SK-N-SH (cell line): ENCODE measurements around the gene SAMD9. TPM values are rescaled to one million over a fixed set of nuclear protein-coding genes. Genes with fewer than 3 reads are reported as not detected.
A peak's percentile ranks its signal among the peaks of the same experiment; 100 is the strongest.

Source experiments
- CTCF ChIA-PET: fragments of 300-600, 350-600 bp; formaldehyde crosslinking; extraction: SDS; loops from one replicate; lab custom pipeline; 2021; lab: Yijun Ruan, JAX
- POLR2A ChIA-PET: fragments of 350-600 bp; sonication (Branson Sonifier 250); formaldehyde crosslinking; extraction: SDS; loops from one replicate; lab custom pipeline; 2020; ENCODE audit warnings: antibody characterized with exemption, inconsistent platforms; lab: Yijun Ruan, JAX
- DNase-seq: peaks from one replicate; pipeline ENCODE4 v3.0.0; 2012
- H2AFZ ChIP-seq: fragments of 200-600 bp; sonication (generic); 2 replicates; pipeline ENCODE4 v1.8.1; 2016; ENCODE audit warnings: antibody characterized with exemption, mild to moderate bottlenecking, low read depth
- H3F3A ChIP-seq: fragments of 200-600 bp; sonication (generic); replicated peaks from 2 replicates; pipeline ENCODE3; 2016; ENCODE audit warnings: antibody characterized with exemption, mild to moderate bottlenecking; ENCODE audit not compliant: insufficient read depth
- H3K27ac ChIP-seq, 2 experiments: fragments of 200-500 bp in 1 of 2; fragments of 200-600 bp in 1 of 2; sonication (Bioruptor generic) in 1 of 2; sonication (generic), shearing (Covaris generic) in 1 of 2; 2 replicates each; pipeline versions ENCODE4 v1.5.1 to v1.6.1; 2014 to 2016; ENCODE audit warnings: low read depth in 2 of 2, inconsistent platforms in 1 of 2, low read length in 1 of 2, mild to moderate bottlenecking in 1 of 2, mixed read lengths in 1 of 2
- H3K27me3 ChIP-seq: fragments of 200-600 bp; sonication (generic), shearing (Covaris generic); 2 replicates; pipeline ENCODE4 v1.6.1; 2016; ENCODE audit warnings: mixed run types; ENCODE audit not compliant: insufficient read depth
- H3K36me3 ChIP-seq, 2 experiments: fragments of 200-500 bp in 1 of 2; fragments of 200-600 bp in 1 of 2; sonication (Bioruptor generic) in 1 of 2; sonication (generic) in 1 of 2; replicated peaks in 1 of 2; 2 replicates each; pipeline versions ENCODE3 to v1.5.1; 2014 to 2016; ENCODE audit warnings: low read length in 1 of 2, mild to moderate bottlenecking in 1 of 2; ENCODE audit not compliant: insufficient read depth in 2 of 2, control insufficient read depth in 1 of 2
- H3K4me1 ChIP-seq, 2 experiments: fragments of 200-500 bp in 1 of 2; fragments of 200-600 bp in 1 of 2; sonication (Bioruptor generic) in 1 of 2; sonication (generic), shearing (Covaris generic) in 1 of 2; 2 replicates each; pipeline versions ENCODE4 v1.5.1 to v1.6.1; 2014 to 2016; ENCODE audit warnings: low read depth in 1 of 2, low read length in 1 of 2, mixed run types in 1 of 2; ENCODE audit not compliant: insufficient read depth in 2 of 2, control insufficient read depth in 1 of 2
- H3K4me2 ChIP-seq: fragments of 200-600 bp; sonication (generic), shearing (Covaris generic); 2 replicates; pipeline ENCODE4 v1.6.1; 2017; ENCODE audit warnings: mixed run types
- H3K4me3 ChIP-seq, 2 experiments: fragments of 200-500 bp in 1 of 2; fragments of 200-600 bp in 1 of 2; sonication (Bioruptor generic) in 1 of 2; sonication (generic), shearing (Covaris generic) in 1 of 2; 2 replicates each; pipeline versions ENCODE4 v1.5.1 to v1.8.1; 2014 to 2016; ENCODE audit warnings: low read depth in 2 of 2, inconsistent platforms in 1 of 2, low read length in 1 of 2, mild to moderate bottlenecking in 1 of 2, mixed read lengths in 1 of 2, moderate library complexity in 1 of 2
- H3K79me2 ChIP-seq: fragments of 200-600 bp; sonication (generic); 2 replicates; pipeline ENCODE4 v1.8.1; 2017; ENCODE audit warnings: mild to moderate bottlenecking; ENCODE audit not compliant: insufficient read depth
- H3K9ac ChIP-seq: fragments of 200-600 bp; sonication (generic); 2 replicates; pipeline ENCODE4 v1.6.1; 2017; ENCODE audit warnings: mixed run types
- H3K9me2 ChIP-seq: fragments of 200-600 bp; sonication (generic); 2 replicates; pipeline ENCODE4 v1.6.1; 2017; ENCODE audit warnings: mixed run types
- H3K9me3 ChIP-seq: fragments of 200-600 bp; sonication (generic); 2 replicates; pipeline ENCODE4 v1.6.1; 2017; ENCODE audit warnings: mixed run types, mild to moderate bottlenecking, moderate library complexity
- H4K20me1 ChIP-seq: fragments of 200-600 bp; sonication (generic); 2 replicates; pipeline ENCODE4 v1.6.1; 2017; ENCODE audit warnings: mild to moderate bottlenecking, mixed run types; ENCODE audit not compliant: insufficient read depth
- CTCF ChIP-seq: fragments of 200-600 bp; sonication (generic); IDR thresholded peaks from 2 replicates; pipeline ENCODE4 v1.6.1; 2017; ENCODE audit warnings: antibody characterized with exemption, mild to moderate bottlenecking, moderate library complexity
- EP300 ChIP-seq, 2 experiments: IDR thresholded peaks; 2 replicates each; pipeline versions ENCODE4 v1.4.0 to v1.6.1; 2012; ENCODE audit warnings: borderline replicate concordance in 1 of 2, low read depth in 1 of 2, low read length in 1 of 2
- EZH2phosphoT487 ChIP-seq: fragments of 200-600 bp; sonication (generic); IDR thresholded peaks from 2 replicates; pipeline ENCODE4 v1.6.1; 2017; ENCODE audit warnings: low read depth, mixed run types, mild to moderate bottlenecking, antibody characterized with exemption, moderate library complexity, borderline replicate concordance
- FOXJ3 ChIP-seq: sonication (generic); formaldehyde crosslinking; IDR thresholded peaks from 2 replicates; pipeline ENCODE4 v1.5.1; 2020; ENCODE audit warnings: mild to moderate bottlenecking, missing genetic modification reagents
- FOXM1 ChIP-seq: IDR thresholded peaks from 2 replicates; pipeline ENCODE4 v1.4.0; 2012; ENCODE audit warnings: low read depth, mild to moderate bottlenecking
- GABPA ChIP-seq: IDR thresholded peaks from 2 replicates; pipeline ENCODE4 v1.4.0; 2012; ENCODE audit warnings: low read depth, mild to moderate bottlenecking
- GATA2 ChIP-seq: sonication (generic); formaldehyde crosslinking; IDR thresholded peaks from 2 replicates; pipeline ENCODE4 v1.5.0; 2020; ENCODE audit warnings: mild to moderate bottlenecking, missing genetic modification reagents
- JUND ChIP-seq: IDR thresholded peaks from 2 replicates; pipeline ENCODE4 v1.4.0; 2012
- MEF2A ChIP-seq: IDR thresholded peaks from 2 replicates; pipeline ENCODE4 v1.4.0; 2012; ENCODE audit warnings: low read depth, borderline replicate concordance
- MXI1 ChIP-seq: IDR thresholded peaks from 2 replicates; pipeline ENCODE4 v1.6.1; 2012; ENCODE audit warnings: mild to moderate bottlenecking, low read depth, low read length, improper control_type of control experiment
- NFIC ChIP-seq: IDR thresholded peaks from 2 replicates; pipeline ENCODE4 v1.4.0; 2012; ENCODE audit warnings: borderline replicate concordance
- NRF1 ChIP-seq: IDR thresholded peaks from 2 replicates; pipeline ENCODE4 v1.6.1; 2012; ENCODE audit warnings: low read depth, mild to moderate bottlenecking, low read length
- RFX5 ChIP-seq: IDR thresholded peaks from 2 replicates; pipeline ENCODE4 v1.6.1; 2012; ENCODE audit warnings: mild to moderate bottlenecking, improper control_type of control experiment, low read length
- RXRA ChIP-seq: IDR thresholded peaks from 2 replicates; pipeline ENCODE4 v1.4.0; 2012; ENCODE audit warnings: low read depth, mild to moderate bottlenecking, borderline replicate concordance
- TAF1 ChIP-seq: IDR thresholded peaks from 2 replicates; pipeline ENCODE4 v1.6.1; 2012; ENCODE audit warnings: low read depth, mild to moderate bottlenecking, low read length, moderate library complexity, borderline replicate concordance
- TCF12 ChIP-seq: IDR thresholded peaks from 2 replicates; pipeline ENCODE4 v1.4.0; 2012
- TEAD4 ChIP-seq: IDR thresholded peaks from 2 replicates; pipeline ENCODE4 v1.4.0; 2012; ENCODE audit warnings: mild to moderate bottlenecking, borderline replicate concordance; ENCODE audit not compliant: insufficient read depth
- YY1 ChIP-seq: IDR thresholded peaks from 2 replicates; pipeline ENCODE4 v1.4.0; 2012; ENCODE audit warnings: low read depth, mild to moderate bottlenecking
- WGBS: methylation state at CpG from one replicate; pipeline ENCODE4 v1.1.6; 2017; ENCODE audit warnings: low lambda C conversion rate; 5-methylcytosine and 5-hydroxymethylcytosine counted together
- polyA plus RNA-seq, 3 experiments: library from polyadenylated mRNA; depleted of rRNA; stranded (reverse); fragments of >200 nt; gene quantifications; 2 replicates each; pipeline ENCODE4 v1.2.3, GENCODE V29; 2012
- TF ChIP-seq, protein P1 (sequence below): IDR thresholded peaks from 2 replicates; pipeline ENCODE4 v1.4.0; 2012; ENCODE audit warnings: low read depth
- TF ChIP-seq, protein P2 (sequence below): IDR thresholded peaks from 2 replicates; pipeline ENCODE4; 2012
- TF ChIP-seq, protein P3 (sequence below): IDR thresholded peaks from 2 replicates; pipeline ENCODE4 v1.4.0; 2012; ENCODE audit warnings: low read depth, borderline replicate concordance

Gene SAMD9
- polyA plus RNA-seq, 1 of the 3 experiments (the other 2 are of a cell fraction), result 0.95 TPM

DNA sequence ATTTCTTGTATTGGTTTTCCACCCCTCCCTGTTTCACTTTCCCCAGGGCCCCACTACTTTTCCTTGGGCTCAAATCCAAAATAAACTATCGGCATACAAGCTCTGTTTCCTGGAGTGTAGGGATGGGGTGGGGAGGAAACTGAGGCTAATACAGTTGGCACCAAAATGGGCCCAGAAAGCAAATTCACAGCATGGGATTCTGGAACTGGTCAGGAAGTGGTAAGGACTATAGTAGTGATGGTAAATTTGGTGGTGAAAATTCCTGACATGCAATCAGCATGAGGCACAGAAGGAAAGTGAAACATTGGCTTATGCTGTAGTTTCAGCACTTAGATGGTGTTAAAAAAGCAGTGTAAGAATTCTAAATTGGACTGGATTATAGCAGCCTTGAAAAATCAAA is 39.1 kb upstream of the SAMD9 start:
- DNase-seq, result no peak
- TF ChIP-seq GATA2 (CRISPR knock-in tag), result no peak
- no peak for TF ChIP-seq TAF1
- TF ChIP-seq TEAD4, result no peak
- no peak for TF ChIP-seq NFIC
- no peak for TF ChIP-seq FOXJ3 (CRISPR knock-in tag)
- TF ChIP-seq MXI1, result no peak
- TF ChIP-seq FOXM1, result no peak
- TF ChIP-seq, protein P1, sequence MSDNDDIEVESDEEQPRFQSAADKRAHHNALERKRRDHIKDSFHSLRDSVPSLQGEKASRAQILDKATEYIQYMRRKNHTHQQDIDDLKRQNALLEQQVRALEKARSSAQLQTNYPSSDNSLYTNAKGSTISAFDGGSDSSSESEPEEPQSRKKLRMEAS, result no peak
- TF ChIP-seq RFX5, result no peak
- no peak for TF ChIP-seq NRF1
- TF ChIP-seq CTCF, result no peak
- no peaks in the 10 kb centered on the region for H3F3A ChIP-seq
- no peaks in the 10 kb centered on the region for H4K20me1 ChIP-seq
- no peak overlapping the region for H3K4me3 ChIP-seq
- ChIA-PET POLR2A (no interaction called here), CTCF (interaction anchor here (1.4 kb wide), 1 partner anchor 36 kb away, joined by 3 read pairs; no protein-coding TSS in a partner anchor)
- 10% methylated on average over 1 of the region's 1 CpG for WGBS
- no peak overlapping the region for H2AFZ ChIP-seq
- no peaks in the 10 kb centered on the region for H3K9me3 ChIP-seq
- no peaks in the 10 kb centered on the region for H3K9me2 ChIP-seq
- no peaks in the 10 kb centered on the region; a peak in 1 of 4 replicates for H3K4me1 ChIP-seq
- H3K27ac ChIP-seq, result no peak overlapping the region
- H3K27me3 ChIP-seq, result no peaks in the 10 kb centered on the region
- no peak overlapping the region for H3K9ac ChIP-seq
- no peak overlapping the region for H3K4me2 ChIP-seq
- H3K36me3 ChIP-seq, result no peaks in the 10 kb centered on the region
- no peaks in the 10 kb centered on the region for H3K79me2 ChIP-seq

GRCh38 chr7:93150200-93150835 is 32.5 kb upstream of the SAMD9 start:
- peak overlapping the region; percentile 42; the same call in 1 of the 2 replicates for H3K4me2 ChIP-seq
- TF ChIP-seq YY1, result no peak
- no peak for TF ChIP-seq NFIC
- TF ChIP-seq MEF2A, result no peak
- no peak for TF ChIP-seq GATA2 (CRISPR knock-in tag)
- no peak for TF ChIP-seq NRF1
- no peak for TF ChIP-seq FOXJ3 (CRISPR knock-in tag)
- TF ChIP-seq, protein P2, sequence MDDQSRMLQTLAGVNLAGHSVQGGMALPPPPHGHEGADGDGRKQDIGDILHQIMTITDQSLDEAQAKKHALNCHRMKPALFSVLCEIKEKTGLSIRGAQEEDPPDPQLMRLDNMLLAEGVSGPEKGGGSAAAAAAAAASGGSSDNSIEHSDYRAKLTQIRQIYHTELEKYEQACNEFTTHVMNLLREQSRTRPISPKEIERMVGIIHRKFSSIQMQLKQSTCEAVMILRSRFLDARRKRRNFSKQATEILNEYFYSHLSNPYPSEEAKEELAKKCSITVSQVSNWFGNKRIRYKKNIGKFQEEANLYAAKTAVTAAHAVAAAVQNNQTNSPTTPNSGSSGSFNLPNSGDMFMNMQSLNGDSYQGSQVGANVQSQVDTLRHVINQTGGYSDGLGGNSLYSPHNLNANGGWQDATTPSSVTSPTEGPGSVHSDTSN, result peak; percentile 44
- 0 out of 2 replicates have a peak, but pooled peaks have one; percentile 18 for TF ChIP-seq TCF12
- peak; percentile 55 for TF ChIP-seq JUND
- TF ChIP-seq RXRA, result no peak
- TF ChIP-seq, protein P3, sequence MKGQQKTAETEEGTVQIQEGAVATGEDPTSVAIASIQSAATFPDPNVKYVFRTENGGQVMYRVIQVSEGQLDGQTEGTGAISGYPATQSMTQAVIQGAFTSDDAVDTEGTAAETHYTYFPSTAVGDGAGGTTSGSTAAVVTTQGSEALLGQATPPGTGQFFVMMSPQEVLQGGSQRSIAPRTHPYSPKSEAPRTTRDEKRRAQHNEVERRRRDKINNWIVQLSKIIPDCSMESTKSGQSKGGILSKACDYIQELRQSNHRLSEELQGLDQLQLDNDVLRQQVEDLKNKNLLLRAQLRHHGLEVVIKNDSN, result no peak
- no peak for TF ChIP-seq EP300 (IDR thresholded peaks at IDR 0.05; ENCODE audit: borderline replicate concordance in 1 of 2, low read depth in 1 of 2, low read length in 1 of 2)
- TF ChIP-seq TEAD4, result 0 out of 2 replicates have a peak, but pooled peaks have one; percentile 7
- no peak for TF ChIP-seq EZH2phosphoT487
- TF ChIP-seq GABPA, result no peak
- TF ChIP-seq FOXM1, result no peak
- TF ChIP-seq CTCF, result peak; percentile 42

More at GRCh38 chr7:93150200-93150835, 32.5 kb upstream of the SAMD9 start:
- no peaks in the 10 kb centered on the region for H3K9me3 ChIP-seq
- H4K20me1 ChIP-seq, result no peaks in the 10 kb centered on the region
- peaks cover 11% of the 10 kb centered on the region for H3F3A ChIP-seq
- H3K9me2 ChIP-seq, result no peaks in the 10 kb centered on the region
- H3K9ac ChIP-seq, result no peak overlapping the region; the same call in 1 of the 2 replicates
- H3K36me3 ChIP-seq, result peaks cover 0 to 2% of the 10 kb centered on the region in 2 experiments
- H3K79me2 ChIP-seq, result no peaks in the 10 kb centered on the region; the same call in 1 of the 2 replicates
- no peak overlapping the region for H3K4me3 ChIP-seq
- 3% methylated on average over 1 of the region's 1 CpG for WGBS
- ChIA-PET CTCF (interaction anchor here (1.1 kb wide), 1 partner anchor 1886 kb away, joined by 3 read pairs; no protein-coding TSS in a partner anchor), POLR2A (no interaction called here)
- no peaks in the 10 kb centered on the region for H3K27me3 ChIP-seq
- H3K27ac ChIP-seq, result peak overlapping the region in 1 of 2 experiments; percentile 59; a peak in 2 of 4 replicates
- H2AFZ ChIP-seq, result peak overlapping the region; percentile 95
- no peak for DNase-seq
- peaks cover 0 to 9% of the 10 kb centered on the region in 2 experiments; a peak in 3 of 4 replicates for H3K4me1 ChIP-seq
